Transverse colon (tissue), 3 donors: ENCODE results near the gene OPTC.

ENCODE experiments used
- POLR2A ChIP-seq: fragments of 450-650 bp; IDR thresholded peaks from one replicate; pipeline ENCODE4 v1.6.1; 2016; ENCODE audit warnings: antibody characterized with exemption, mild to moderate bottlenecking, moderate library complexity
- TF ChIP-seq, protein P1 (sequence below), 5 experiments: fragments of 200-600 bp in 3 of 5; fragments of 450-650 bp in 2 of 5; sonication (generic) in 3 of 5; IDR thresholded peaks; 1 replicate in 2 of 5; 2 replicates in 3 of 5; pipeline ENCODE4 v1.5.1; 2016 to 2017; ENCODE audit warnings: antibody characterized with exemption in 5 of 5, inconsistent platforms in 3 of 5, mild to moderate bottlenecking in 2 of 5, moderate library complexity in 1 of 5

DNA sequence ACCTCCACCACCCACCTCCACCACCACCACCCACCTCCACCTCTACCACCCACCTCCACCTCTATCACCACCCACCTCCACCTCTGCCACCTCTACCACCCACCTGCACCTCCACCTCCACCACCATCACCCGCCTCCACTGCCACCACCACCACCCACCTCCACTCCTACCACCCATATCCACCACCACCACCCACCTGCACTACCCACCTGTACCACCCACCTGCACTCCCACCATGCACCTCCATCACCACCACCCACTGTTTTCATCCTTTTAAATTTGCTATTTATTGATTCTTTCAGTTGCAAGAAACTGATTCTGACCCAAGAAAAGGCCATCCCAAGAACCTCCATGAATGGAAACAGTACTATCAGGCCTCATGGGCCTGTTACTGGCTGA lies 6.3 kb downstream of the OPTC start:
- TF ChIP-seq, protein P1, sequence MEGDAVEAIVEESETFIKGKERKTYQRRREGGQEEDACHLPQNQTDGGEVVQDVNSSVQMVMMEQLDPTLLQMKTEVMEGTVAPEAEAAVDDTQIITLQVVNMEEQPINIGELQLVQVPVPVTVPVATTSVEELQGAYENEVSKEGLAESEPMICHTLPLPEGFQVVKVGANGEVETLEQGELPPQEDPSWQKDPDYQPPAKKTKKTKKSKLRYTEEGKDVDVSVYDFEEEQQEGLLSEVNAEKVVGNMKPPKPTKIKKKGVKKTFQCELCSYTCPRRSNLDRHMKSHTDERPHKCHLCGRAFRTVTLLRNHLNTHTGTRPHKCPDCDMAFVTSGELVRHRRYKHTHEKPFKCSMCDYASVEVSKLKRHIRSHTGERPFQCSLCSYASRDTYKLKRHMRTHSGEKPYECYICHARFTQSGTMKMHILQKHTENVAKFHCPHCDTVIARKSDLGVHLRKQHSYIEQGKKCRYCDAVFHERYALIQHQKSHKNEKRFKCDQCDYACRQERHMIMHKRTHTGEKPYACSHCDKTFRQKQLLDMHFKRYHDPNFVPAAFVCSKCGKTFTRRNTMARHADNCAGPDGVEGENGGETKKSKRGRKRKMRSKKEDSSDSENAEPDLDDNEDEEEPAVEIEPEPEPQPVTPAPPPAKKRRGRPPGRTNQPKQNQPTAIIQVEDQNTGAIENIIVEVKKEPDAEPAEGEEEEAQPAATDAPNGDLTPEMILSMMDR (IDR thresholded peaks at IDR 0.05): no peak
- TF ChIP-seq POLR2A: no peak
